Endothelial cell of umbilical vein (primary cell): ENCODE data around the gene OSGEP. TPM values are rescaled to one million over a fixed set of nuclear protein-coding genes. Genes with fewer than 3 reads are reported as not detected.
A peak's percentile ranks its signal among the peaks of the same experiment; 100 is the strongest.

Experiments used
- BruUV-seq: library from RNA; stranded (reverse); fragments of 400-500 nt; replicated peaks from 2 replicates; lab custom pipeline; 2021; lab: Mats Ljungman, UMichigan
- CTCF ChIA-PET: fragments of 300-600, 350-600 bp; sonication (Branson Sonifier 250); formaldehyde crosslinking; loops from one replicate; lab custom pipeline; 2021; ENCODE audit warnings: antibody characterized with exemption, inconsistent platforms; lab: Charles Lee
- POLR2A ChIA-PET: fragments of 300-600, 350-600 bp; sonication (Branson Sonifier 250); formaldehyde crosslinking; loops from one replicate; lab custom pipeline; 2021; ENCODE audit warnings: antibody characterized with exemption, inconsistent platforms; lab: Charles Lee
- DNase-seq: peaks from one replicate; pipeline ENCODE4 v3.0.0-alpha.2; 2011; ENCODE audit warnings: low read depth, low spot score
- FAIRE-seq: peaks from 2 replicates; lab custom pipeline; 2011; peaks lifted over from hg19 to GRCh38; lab: Jason Lieb, UNC
- H2AFZ ChIP-seq: 2 replicates; pipeline ENCODE4 v1.6.0; 2012; ENCODE audit warnings: low read depth, low read length, control low read depth, inconsistent platforms
- H3K27ac ChIP-seq: 2 replicates; pipeline ENCODE4 v1.5.1; 2011; ENCODE audit warnings: low read depth, mild to moderate bottlenecking, control low read depth, low read length, moderate library complexity; ENCODE audit not compliant: insufficient read depth
- H3K27me3 ChIP-seq, 2 experiments: 2 replicates each; pipeline versions ENCODE4 v1.6.0 to v1.6.1; 2011; ENCODE audit warnings: low read length in 2 of 2, mixed read lengths in 1 of 2; ENCODE audit not compliant: control insufficient read depth in 2 of 2, insufficient read depth in 2 of 2
- H3K36me3 ChIP-seq, 2 experiments: 2 replicates in 1 of 2; 3 replicates in 1 of 2; pipeline ENCODE4 v1.5.1; 2011; ENCODE audit warnings: low read length in 2 of 2, mild to moderate bottlenecking in 1 of 2, moderate library complexity in 1 of 2; ENCODE audit not compliant: control insufficient read depth in 2 of 2, insufficient read depth in 2 of 2; ENCODE audit errors: extremely low read depth in 1 of 2
- H3K4me1 ChIP-seq: 3 replicates; pipeline ENCODE4 v1.5.1; 2011; ENCODE audit warnings: mild to moderate bottlenecking, low read length; ENCODE audit not compliant: control insufficient read depth, insufficient read depth; ENCODE audit errors: extremely low read depth
- H3K4me2 ChIP-seq: 2 replicates; pipeline ENCODE4 v1.6.1; 2011; ENCODE audit warnings: low read length, control low read depth, mixed read lengths; ENCODE audit not compliant: insufficient read depth
- H3K4me3 ChIP-seq, 3 experiments: fragments of 200-600 bp in 1 of 3; sonication (generic), shearing (Covaris generic) in 1 of 3; replicated peaks in 1 of 3; 2 replicates each; pipeline ENCODE4 v1.5.1; 2011 to 2016; ENCODE audit warnings: control low read depth in 3 of 3, low read length in 3 of 3, mild to moderate bottlenecking in 2 of 3, inconsistent platforms in 1 of 3, low read depth in 1 of 3, moderate library complexity in 1 of 3; ENCODE audit not compliant: insufficient read depth in 1 of 3
- H3K79me2 ChIP-seq: 2 replicates; pipeline ENCODE4 v1.6.0; 2012; ENCODE audit warnings: low read length, inconsistent platforms; ENCODE audit not compliant: control insufficient read depth, insufficient read depth
- H3K9ac ChIP-seq: replicated peaks from 2 replicates; pipeline ENCODE3; 2011; ENCODE audit warnings: low read length, control low read depth; ENCODE audit not compliant: insufficient read depth; ENCODE audit errors: extremely low read depth
- H3K9me1 ChIP-seq: replicated peaks from 3 replicates; pipeline ENCODE4 v1.6.0; 2011; ENCODE audit warnings: mild to moderate bottlenecking, low read length; ENCODE audit not compliant: control insufficient read depth, insufficient read depth; ENCODE audit errors: extremely low read depth
- H3K9me3 ChIP-seq: replicated peaks from 2 replicates; pipeline ENCODE4 v1.5.1; 2012; ENCODE audit warnings: low read length, inconsistent platforms; ENCODE audit not compliant: control insufficient read depth, insufficient read depth
- H4K20me1 ChIP-seq: replicated peaks from 2 replicates; pipeline ENCODE3; 2011; ENCODE audit warnings: mild to moderate bottlenecking, low read length; ENCODE audit not compliant: control insufficient read depth, insufficient read depth; ENCODE audit errors: extremely low read depth
- EZH2 ChIP-seq: IDR thresholded peaks from 2 replicates; pipeline ENCODE4 v1.6.1; 2012; ENCODE audit warnings: borderline replicate concordance, low read depth, mild to moderate bottlenecking, moderate library complexity, low read length, inconsistent platforms; ENCODE audit not compliant: severe bottlenecking
- FOS ChIP-seq: IDR thresholded peaks from 2 replicates; pipeline ENCODE4 v1.6.1; 2011; ENCODE audit warnings: mild to moderate bottlenecking, low read length, moderate library complexity, borderline replicate concordance; ENCODE audit not compliant: insufficient read depth
- GATA2 ChIP-seq: IDR thresholded peaks from 2 replicates; pipeline ENCODE4 v1.7.0; 2011; ENCODE audit warnings: low read depth, mild to moderate bottlenecking, moderate library complexity, mixed read lengths, low read length; ENCODE audit not compliant: insufficient read length, insufficient read depth
- JUN ChIP-seq: IDR thresholded peaks from 2 replicates; pipeline ENCODE4 v1.6.1; 2011; ENCODE audit warnings: borderline replicate concordance, low read depth; ENCODE audit not compliant: insufficient read length, insufficient read depth
- MAX ChIP-seq: IDR thresholded peaks from 2 replicates; pipeline ENCODE4 v1.6.1; 2011; ENCODE audit not compliant: insufficient read depth, insufficient read length
- MYC ChIP-seq: IDR thresholded peaks from one replicate; pipeline ENCODE4 v1.6.1; 2011; ENCODE audit warnings: mild to moderate bottlenecking, low read depth, low read length
- POLR2A ChIP-seq: IDR thresholded peaks from 2 replicates; pipeline ENCODE4 v1.6.1; 2012; ENCODE audit warnings: low read depth, mild to moderate bottlenecking, control low read depth, low read length
- POLR2AphosphoS5 ChIP-seq: IDR thresholded peaks from 2 replicates; pipeline ENCODE4 v1.6.1; 2012; ENCODE audit warnings: low read depth, mild to moderate bottlenecking, control low read depth, low read length, moderate library complexity; ENCODE audit not compliant: insufficient read depth
- dilution Hi-C: fragments of 300-500 bp; cut with MboI; formaldehyde crosslinking; loops from one replicate; pipeline ENCODE4 v1.15.0; 2019; ENCODE audit warnings: low sequenced_read_pairs; ENCODE audit not compliant: extremely low pct_ligation_motif_present
- intact Hi-C: fragments of 100-400 bp; cut with micrococcal nuclease; formaldehyde crosslinking; loops from one replicate; pipeline ENCODE4 v1.10.0; 2022
- polyA plus RNA-seq, 4 experiments: library from polyadenylated mRNA; depleted of rRNA in 3 of 4; stranded (reverse) in 3 of 4; unstranded in 1 of 4; fragments of >200 nt; gene quantifications; 2 replicates each; pipeline versions ENCODE4 v1.2.1 to v1.2.3, GENCODE V29; 2011 to 2012; ENCODE audit warnings: missing spikeins in 1 of 4
- total RNA-seq: library from RNA; stranded (reverse); gene quantifications from 2 replicates; pipeline ENCODE4 v1.2.3, GENCODE V29; 2021
- TF ChIP-seq, protein P1 (sequence below), 2 donors: IDR thresholded peaks; 1 replicate in 1 of 2; 2 replicates in 1 of 2; pipeline ENCODE4 v1.5.1; 2011; ENCODE audit warnings: low read length in 2 of 2, mild to moderate bottlenecking in 2 of 2, moderate library complexity in 2 of 2, control low read depth in 1 of 2, inconsistent platforms in 1 of 2, low read depth in 1 of 2; ENCODE audit not compliant: insufficient read depth in 1 of 2; ENCODE audit errors: extremely low read depth in 1 of 2

The OSGEP gene
- total and polyA plus RNA-seq, 2 donors (not counting 3 experiments of a cell fraction or from before 2014, with no cell fraction given): 41.8 to 100 TPM

GRCh38 chr14:20494935-20495766 is 40.5 kb upstream of the OSGEP start:
- ChIA-PET POLR2A (no interaction called here), CTCF (interaction anchor here (1.8 kb wide), 1 partner anchor 7 kb away, joined by 4 read pairs; no protein-coding TSS in a partner anchor)
- no TSS peak for BruUV-seq
- Histone ChIP-seq H2AFZ (no peak overlapping the region), H3K27ac (no peak overlapping the region), H3K4me2 (no peak overlapping the region), H3K9ac (no peak overlapping the region), H3K9me1 (no peaks in the 10 kb centered on the region), H3K4me3 (no peak overlapping the region), H4K20me1 (no peaks in the 10 kb centered on the region), H3K79me2 (no peaks in the 10 kb centered on the region), H3K27me3 (no peaks in the 10 kb centered on the region), H3K36me3 (no peaks in the 10 kb centered on the region), H3K4me1 (peaks cover 30% of the 10 kb centered on the region), H3K9me3 (no peaks in the 10 kb centered on the region)
- TF ChIP-seq FOS (peak; percentile 82), GATA2 (peak; percentile 13), EZH2 (no peak), POLR2A (no peak), JUN (peak; percentile 66), MYC (no peak), POLR2AphosphoS5 (no peak), MAX (no peak)
- TF ChIP-seq, protein P1, sequence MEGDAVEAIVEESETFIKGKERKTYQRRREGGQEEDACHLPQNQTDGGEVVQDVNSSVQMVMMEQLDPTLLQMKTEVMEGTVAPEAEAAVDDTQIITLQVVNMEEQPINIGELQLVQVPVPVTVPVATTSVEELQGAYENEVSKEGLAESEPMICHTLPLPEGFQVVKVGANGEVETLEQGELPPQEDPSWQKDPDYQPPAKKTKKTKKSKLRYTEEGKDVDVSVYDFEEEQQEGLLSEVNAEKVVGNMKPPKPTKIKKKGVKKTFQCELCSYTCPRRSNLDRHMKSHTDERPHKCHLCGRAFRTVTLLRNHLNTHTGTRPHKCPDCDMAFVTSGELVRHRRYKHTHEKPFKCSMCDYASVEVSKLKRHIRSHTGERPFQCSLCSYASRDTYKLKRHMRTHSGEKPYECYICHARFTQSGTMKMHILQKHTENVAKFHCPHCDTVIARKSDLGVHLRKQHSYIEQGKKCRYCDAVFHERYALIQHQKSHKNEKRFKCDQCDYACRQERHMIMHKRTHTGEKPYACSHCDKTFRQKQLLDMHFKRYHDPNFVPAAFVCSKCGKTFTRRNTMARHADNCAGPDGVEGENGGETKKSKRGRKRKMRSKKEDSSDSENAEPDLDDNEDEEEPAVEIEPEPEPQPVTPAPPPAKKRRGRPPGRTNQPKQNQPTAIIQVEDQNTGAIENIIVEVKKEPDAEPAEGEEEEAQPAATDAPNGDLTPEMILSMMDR (IDR thresholded peaks at IDR 0.05; ENCODE audit: extremely low read depth in 1 of 2, insufficient read depth in 1 of 2, low read depth in 1 of 2, low read length in 2 of 2): no peak
- DNase-seq: peak; percentile 51
- dilution Hi-C loops: no loop called here
- intact Hi-C loops: no loop called here
- FAIRE-seq: peak; percentile 78
